ENCODE results near the gene HES2.
"Not testable (repeated sequence)": the region's sequence is repeated elsewhere in the genome, so short reads cannot be mapped to it uniquely, and the experiment has no call there.

Gene HES2

GRCh38 chr1:6367381-6368012, 52.2 kb downstream of the HES2 start:
- H3K4me3 ChIP-seq (ENCODE audit: low read length), result no peak overlapping the region
- DNase-seq (ENCODE audit: low read depth), result no peak
- TF ChIP-seq, protein P1, sequence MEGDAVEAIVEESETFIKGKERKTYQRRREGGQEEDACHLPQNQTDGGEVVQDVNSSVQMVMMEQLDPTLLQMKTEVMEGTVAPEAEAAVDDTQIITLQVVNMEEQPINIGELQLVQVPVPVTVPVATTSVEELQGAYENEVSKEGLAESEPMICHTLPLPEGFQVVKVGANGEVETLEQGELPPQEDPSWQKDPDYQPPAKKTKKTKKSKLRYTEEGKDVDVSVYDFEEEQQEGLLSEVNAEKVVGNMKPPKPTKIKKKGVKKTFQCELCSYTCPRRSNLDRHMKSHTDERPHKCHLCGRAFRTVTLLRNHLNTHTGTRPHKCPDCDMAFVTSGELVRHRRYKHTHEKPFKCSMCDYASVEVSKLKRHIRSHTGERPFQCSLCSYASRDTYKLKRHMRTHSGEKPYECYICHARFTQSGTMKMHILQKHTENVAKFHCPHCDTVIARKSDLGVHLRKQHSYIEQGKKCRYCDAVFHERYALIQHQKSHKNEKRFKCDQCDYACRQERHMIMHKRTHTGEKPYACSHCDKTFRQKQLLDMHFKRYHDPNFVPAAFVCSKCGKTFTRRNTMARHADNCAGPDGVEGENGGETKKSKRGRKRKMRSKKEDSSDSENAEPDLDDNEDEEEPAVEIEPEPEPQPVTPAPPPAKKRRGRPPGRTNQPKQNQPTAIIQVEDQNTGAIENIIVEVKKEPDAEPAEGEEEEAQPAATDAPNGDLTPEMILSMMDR (conservative IDR thresholded peaks at IDR 0.05; ENCODE audit: low read depth, low read length), result no peak

GRCh38 chr1:6365047-6365446, 54.7 kb downstream of the HES2 start:
- DNase-seq (ENCODE audit: low read depth), result no peak

DNA sequence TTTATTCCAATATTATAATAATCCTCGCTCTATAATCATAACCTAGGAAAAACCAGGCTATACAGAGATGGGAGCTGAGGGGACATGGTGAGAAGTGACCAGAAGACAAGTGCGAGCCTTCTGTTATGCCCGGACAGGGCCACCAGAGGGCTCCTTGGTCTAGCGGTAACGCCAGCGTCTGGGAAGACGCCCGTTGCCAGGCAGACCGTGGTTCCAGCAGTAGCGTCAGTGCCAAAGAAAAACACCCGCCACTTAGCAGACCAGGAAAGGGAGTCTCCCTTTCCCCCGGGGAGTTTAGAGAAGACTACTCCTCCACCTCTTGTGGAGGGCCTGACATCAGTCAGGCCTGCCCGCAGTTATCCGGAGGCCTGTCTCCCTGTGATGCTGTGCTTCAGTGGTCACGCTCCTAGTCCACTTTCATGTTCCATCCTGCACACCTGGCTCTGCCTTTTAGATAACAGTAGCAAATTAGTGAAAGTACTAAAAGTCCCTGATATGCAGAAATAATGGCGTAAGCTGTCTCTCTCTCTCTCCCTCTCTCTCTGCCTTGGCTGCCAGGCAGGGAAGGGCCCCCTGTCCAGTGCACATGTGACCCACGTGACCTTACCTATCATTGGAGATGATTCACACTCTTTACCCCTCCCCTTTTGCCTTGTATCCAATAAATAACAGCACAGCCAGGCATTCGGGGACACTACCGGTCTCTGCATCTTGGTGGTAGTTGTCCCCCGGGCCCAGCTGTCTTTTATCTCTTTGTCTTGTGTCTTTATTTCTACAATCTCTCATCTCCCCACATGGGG, 56.4 kb downstream of the HES2 start:
- TF ChIP-seq, protein P1 (conservative IDR thresholded peaks at IDR 0.05; ENCODE audit: low read depth, low read length), result peak; percentile 52
- not testable (repeated sequence) for DNase-seq (ENCODE audit: low read depth); H3K4me3 ChIP-seq (ENCODE audit: low read length)

More at GRCh38 chr1:6365047-6365446, 54.7 kb downstream of the HES2 start:
- TF ChIP-seq, protein P1 (conservative IDR thresholded peaks at IDR 0.05; ENCODE audit: low read depth, low read length), result no peak
- no peak overlapping the region for H3K4me3 ChIP-seq (ENCODE audit: low read length)

Data from retinal pigment epithelial cell (primary cell).